Stimulated activated naive B cell treated with anti-CD40 and anti-IgM and Interleukin-4, amounts not matched to agents 10 μg/mL and 1 μg/mL and 100 μg/mL, for 72 hours (primary cell): Measurements from ENCODE around the gene KIRREL3.

ENCODE experiments used
- ATAC-seq, 2 donors: fragments of 150-1000 bp; cut with Tn5 transposase; replicated peaks; 2 replicates each; pipeline ENCODE4 v1.10.0; 2021; ENCODE audit warnings: moderate library complexity in 1 of 2
- DNase-seq: peaks from one replicate; pipeline ENCODE4 v3.0.0; 2021
- H3K27ac Mint-ChIP-seq: one replicate; pipeline ENCODE4 v1.8.0; 2022; ENCODE audit warnings: mild to moderate bottlenecking, mixed read lengths
- H3K27me3 Mint-ChIP-seq, 2 donors: one replicate each; pipeline ENCODE4 v1.8.0; 2022; ENCODE audit warnings: mixed read lengths in 2 of 2
- H3K36me3 Mint-ChIP-seq, 2 donors: one replicate each; pipeline ENCODE4 v1.8.0; 2022; ENCODE audit warnings: mixed read lengths in 2 of 2, mild to moderate bottlenecking in 1 of 2
- H3K4me1 Mint-ChIP-seq, 2 donors: one replicate each; pipeline ENCODE4 v1.8.0; 2022; ENCODE audit warnings: mixed read lengths in 2 of 2, mild to moderate bottlenecking in 1 of 2
- H3K4me3 Mint-ChIP-seq, 2 donors: one replicate each; pipeline ENCODE4 v1.8.0; 2022; ENCODE audit warnings: mild to moderate bottlenecking in 2 of 2, mixed read lengths in 2 of 2, moderate library complexity in 1 of 2
- H3K9me3 Mint-ChIP-seq, 2 donors: one replicate each; pipeline ENCODE4 v1.8.0; 2022; ENCODE audit warnings: mixed read lengths in 2 of 2, mild to moderate bottlenecking in 1 of 2

The KIRREL3 gene

DNA sequence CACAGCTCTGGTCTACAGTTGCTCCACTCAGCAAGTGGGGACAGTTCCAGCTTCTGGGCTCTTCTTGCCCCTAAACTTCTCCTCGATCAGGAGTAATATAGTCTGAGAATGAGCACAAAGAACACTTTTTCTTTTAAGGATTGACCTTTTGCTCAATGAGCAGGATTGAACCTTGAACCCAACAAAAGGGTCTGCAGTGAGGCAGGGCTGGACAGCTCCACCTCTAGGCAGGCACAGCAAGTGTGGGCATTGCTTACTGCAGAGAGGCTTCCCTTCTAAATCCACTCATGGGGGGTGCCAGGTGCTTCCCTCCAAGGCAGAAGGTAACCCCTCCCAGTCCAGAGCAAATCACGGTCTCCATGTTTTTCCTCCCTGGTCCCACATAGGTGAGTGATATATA, 365.6 kb downstream of the KIRREL3 start:
- H3K36me3 Mint-ChIP-seq, result no peaks in the 10 kb centered on the region
- no peak overlapping the region for H3K4me3 Mint-ChIP-seq
- peaks cover 0 to 4% of the 10 kb centered on the region in 2 donors for H3K27me3 Mint-ChIP-seq
- no peak for ATAC-seq
- H3K4me1 Mint-ChIP-seq, result no peaks in the 10 kb centered on the region
- H3K9me3 Mint-ChIP-seq, result no peaks in the 10 kb centered on the region
- no peak for DNase-seq
- H3K27ac Mint-ChIP-seq, result no peak overlapping the region

DNA sequence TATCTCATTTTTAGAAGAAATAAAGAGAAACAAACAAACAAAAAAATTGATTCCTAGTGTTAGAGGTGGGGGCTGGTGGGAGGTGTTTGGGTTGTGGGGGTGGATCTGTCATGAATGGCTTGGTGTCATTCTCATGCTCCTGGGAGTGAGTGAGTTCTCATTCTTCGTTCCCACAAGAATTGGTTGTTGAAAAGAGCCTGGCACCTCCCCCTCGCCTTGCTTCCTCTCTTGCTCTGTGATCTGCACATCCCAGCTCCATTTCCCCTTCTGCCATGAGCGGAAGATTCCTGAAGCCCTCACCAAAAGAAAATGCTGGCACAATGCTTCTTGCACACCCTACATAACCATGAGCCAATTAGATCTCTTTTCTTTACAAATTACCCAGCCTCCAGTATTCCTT, 367.2 kb downstream of the KIRREL3 start:
- no peaks in the 10 kb centered on the region for H3K4me1 Mint-ChIP-seq
- no peaks in the 10 kb centered on the region for H3K36me3 Mint-ChIP-seq
- DNase-seq (no peak), ATAC-seq (no peak)
- H3K27me3 Mint-ChIP-seq, result peaks cover 0 to 4% of the 10 kb centered on the region in 2 donors
- H3K4me3 Mint-ChIP-seq, result no peak overlapping the region
- no peaks in the 10 kb centered on the region for H3K9me3 Mint-ChIP-seq
- no peak overlapping the region for H3K27ac Mint-ChIP-seq

DNA sequence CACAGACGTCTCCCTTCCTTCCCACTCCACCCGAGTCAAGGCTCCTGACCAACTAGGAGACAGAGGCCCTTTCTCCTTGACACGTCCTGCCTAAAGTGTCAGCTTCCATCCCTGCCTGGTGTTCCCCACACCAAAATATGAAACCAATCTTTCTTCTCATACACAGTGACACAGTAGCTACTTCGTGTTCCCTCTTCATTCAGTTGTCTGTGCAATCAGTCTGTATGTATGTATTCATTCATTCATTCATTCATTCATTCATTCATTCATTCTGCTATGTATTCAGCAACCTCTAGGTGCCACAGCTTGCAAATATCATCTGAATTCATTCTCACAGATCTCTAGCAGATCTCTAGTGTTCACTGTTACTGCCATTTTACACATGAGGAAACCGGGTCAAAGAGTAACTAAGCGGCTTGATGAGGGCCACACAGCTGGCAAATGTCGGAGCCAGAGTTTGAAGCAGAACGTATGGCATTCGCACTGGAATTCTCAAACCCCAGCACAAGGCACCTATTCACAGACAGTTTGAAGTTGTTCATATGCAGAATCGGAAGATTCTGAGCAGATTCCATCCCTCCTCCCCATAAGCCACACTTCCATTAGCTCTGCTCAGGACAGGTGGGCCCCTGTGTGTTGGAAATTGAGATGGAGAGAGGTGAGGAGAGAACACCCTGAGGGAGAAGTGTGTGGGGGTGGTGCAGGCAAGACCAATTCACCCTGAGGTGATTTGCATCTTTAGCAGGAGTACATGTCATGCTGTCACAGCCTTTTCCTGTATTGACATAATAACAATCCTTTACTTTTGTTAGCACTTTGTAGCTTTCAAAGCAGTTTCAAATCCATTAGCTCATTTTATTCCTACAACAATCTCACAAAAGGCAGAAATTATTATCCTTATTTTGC, 369.4 kb downstream of the KIRREL3 start:
- H3K4me3 Mint-ChIP-seq, result no peak overlapping the region
- no peaks in the 10 kb centered on the region for H3K27me3 Mint-ChIP-seq
- H3K27ac Mint-ChIP-seq, result no peak overlapping the region
- no peaks in the 10 kb centered on the region for H3K9me3 Mint-ChIP-seq
- H3K4me1 Mint-ChIP-seq, result no peaks in the 10 kb centered on the region
- no peak for ATAC-seq
- H3K36me3 Mint-ChIP-seq, result no peaks in the 10 kb centered on the region
- DNase-seq, result no peak

DNA sequence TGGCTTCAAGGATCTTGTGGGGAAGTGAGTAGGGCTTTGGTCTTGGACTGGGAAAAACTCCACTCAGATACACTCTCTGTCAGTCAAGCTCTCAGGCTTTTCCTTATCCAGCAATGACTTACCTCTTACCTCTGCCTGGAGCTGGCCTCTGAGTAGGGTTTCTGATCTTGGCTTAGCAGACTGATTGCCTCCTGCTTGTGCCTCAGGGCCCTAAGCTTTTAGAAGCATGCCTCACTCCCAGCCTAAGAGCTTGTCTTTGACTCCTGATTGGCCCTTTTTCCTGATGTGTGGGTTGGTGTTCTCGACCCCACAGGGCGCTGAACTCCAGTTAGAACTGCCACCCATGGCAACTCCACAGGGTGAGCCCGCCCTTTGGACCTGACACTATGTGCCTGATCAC, 370.1 kb downstream of the KIRREL3 start:
- no peaks in the 10 kb centered on the region for H3K4me1 Mint-ChIP-seq
- DNase-seq, result no peak

DNA sequence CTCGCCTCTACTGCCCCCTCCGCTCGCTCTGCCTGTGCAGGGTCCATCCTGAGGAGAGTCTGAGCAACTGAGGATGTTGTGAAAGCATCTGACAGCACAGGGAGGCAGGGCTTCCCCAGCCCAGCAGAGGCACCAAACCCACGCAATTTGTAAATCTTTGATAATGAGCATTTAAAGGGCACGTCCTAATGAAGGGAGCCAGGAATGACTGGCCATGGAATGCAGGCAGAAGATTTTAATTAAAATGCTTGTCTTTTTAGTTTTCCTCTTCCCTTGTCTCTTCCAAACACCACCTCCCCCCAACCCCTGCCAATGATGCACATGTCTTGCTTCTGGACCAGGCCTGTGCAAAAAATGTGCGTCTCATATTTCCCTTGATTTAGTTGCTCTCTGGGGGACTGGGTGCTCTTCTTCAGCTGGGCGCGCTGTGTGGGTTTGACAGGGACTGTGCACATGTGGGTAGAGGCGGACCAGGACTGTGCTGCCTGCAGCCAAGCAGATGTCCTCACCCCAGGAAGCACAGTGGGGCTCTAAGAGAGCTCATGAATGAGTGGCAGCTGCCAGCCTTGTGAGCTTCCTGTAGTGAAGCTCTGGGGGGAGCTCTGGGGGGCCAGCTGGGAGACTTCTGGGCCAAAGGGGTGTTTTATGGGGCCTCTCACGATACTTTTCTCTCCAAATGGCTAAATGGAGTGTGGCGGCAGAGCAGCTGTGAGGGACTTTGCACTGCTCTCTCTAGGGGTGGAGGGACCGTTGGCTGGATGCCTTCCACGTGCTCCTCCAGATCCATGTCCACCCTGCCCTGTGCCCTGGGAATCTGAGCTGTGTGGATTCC, 371.6 kb downstream of the KIRREL3 start:
- no peak overlapping the region for H3K27ac Mint-ChIP-seq
- no peaks in the 10 kb centered on the region for H3K27me3 Mint-ChIP-seq
- DNase-seq (no peak), ATAC-seq (no peak)
- no peaks in the 10 kb centered on the region for H3K4me1 Mint-ChIP-seq
- no peak overlapping the region for H3K4me3 Mint-ChIP-seq
- no peaks in the 10 kb centered on the region for H3K36me3 Mint-ChIP-seq
- H3K9me3 Mint-ChIP-seq, result no peaks in the 10 kb centered on the region

More for the DNA sequence above, 370.1 kb downstream of the KIRREL3 start:
- ATAC-seq, result no peak
- Mint-ChIP-seq H3K4me3 (no peak overlapping the region), H3K27ac (no peak overlapping the region), H3K36me3 (no peaks in the 10 kb centered on the region), H3K9me3 (no peaks in the 10 kb centered on the region), H3K27me3 (no peaks in the 10 kb centered on the region)

DNA sequence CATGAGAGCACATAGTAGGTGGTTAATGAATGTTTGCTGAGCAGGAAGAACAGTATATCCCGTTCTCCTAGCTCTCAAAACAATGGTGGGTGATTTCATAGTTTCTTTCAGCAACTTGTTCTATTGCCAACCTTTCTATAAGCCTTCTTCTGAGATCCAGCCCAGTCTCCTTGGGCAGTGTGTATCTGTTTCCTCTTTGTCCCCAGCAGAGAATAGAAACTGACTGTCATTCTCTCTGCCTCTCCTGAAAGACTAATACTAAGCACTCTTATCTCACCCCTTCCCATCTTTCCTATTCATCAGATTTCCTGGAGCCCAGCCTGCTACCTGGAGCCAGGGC, 372.1 kb downstream of the KIRREL3 start:
- peaks cover 1% of the 10 kb centered on the region in 2 donors for H3K27me3 Mint-ChIP-seq
- ATAC-seq (no peak), DNase-seq (no peak)
- no peaks in the 10 kb centered on the region for H3K9me3 Mint-ChIP-seq
- H3K27ac Mint-ChIP-seq, result no peak overlapping the region
- no peaks in the 10 kb centered on the region for H3K36me3 Mint-ChIP-seq
- no peaks in the 10 kb centered on the region for H3K4me1 Mint-ChIP-seq
- no peak overlapping the region for H3K4me3 Mint-ChIP-seq

DNA sequence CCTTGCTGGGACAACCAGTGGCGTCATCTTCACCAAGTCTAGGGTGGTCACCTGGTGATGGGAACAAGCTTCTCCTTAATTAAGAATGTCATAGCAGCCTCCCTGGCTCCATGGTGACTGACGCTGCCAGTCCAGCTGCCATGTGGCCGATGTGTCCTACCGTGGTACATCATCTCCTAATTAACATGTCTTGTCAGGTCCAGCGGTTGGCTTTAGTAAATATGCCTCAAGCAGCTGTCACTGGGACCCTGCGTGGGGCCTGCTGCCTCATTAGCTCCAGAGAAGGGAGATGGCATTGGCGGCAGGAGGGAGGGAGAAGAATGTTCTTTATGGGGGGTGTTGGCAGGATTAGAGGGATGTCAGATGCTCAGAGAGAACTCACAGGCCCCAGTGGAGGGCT, 373.1 kb downstream of the KIRREL3 start:
- no peaks in the 10 kb centered on the region for H3K9me3 Mint-ChIP-seq
- H3K27ac Mint-ChIP-seq, result no peak overlapping the region
- peaks cover 4 to 5% of the 10 kb centered on the region in 2 donors for H3K27me3 Mint-ChIP-seq
- no peaks in the 10 kb centered on the region for H3K36me3 Mint-ChIP-seq
- no peak for ATAC-seq
- H3K4me1 Mint-ChIP-seq, result no peaks in the 10 kb centered on the region
- no peak for DNase-seq
- H3K4me3 Mint-ChIP-seq, result no peak overlapping the region

DNA sequence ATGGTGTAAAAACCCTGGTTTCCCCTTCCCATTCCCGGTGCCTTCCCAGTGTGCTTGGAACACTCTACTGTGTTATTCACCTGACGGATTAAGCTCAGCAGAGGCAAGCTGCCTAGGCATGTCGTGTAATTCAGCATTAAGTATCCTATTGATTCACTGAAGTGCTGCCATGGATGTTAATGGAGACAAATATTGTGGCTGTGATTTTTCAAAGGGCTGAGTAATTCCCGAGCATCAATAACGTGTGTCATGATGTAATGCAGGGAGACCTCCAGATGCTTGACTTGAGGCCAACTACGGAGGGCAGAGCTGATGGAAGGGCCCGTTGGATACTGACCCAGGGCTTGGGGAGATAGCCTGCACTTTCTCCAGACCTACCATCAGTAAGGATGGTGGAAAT, 376.1 kb downstream of the KIRREL3 start:
- Mint-ChIP-seq H3K27ac (no peak overlapping the region), H3K36me3 (no peaks in the 10 kb centered on the region), H3K9me3 (peaks cover 0 to 2% of the 10 kb centered on the region in 2 donors), H3K27me3 (peaks cover 8 to 10% of the 10 kb centered on the region in 2 donors), H3K4me3 (no peak overlapping the region), H3K4me1 (no peaks in the 10 kb centered on the region)
- DNase-seq (no peak), ATAC-seq (no peak)

DNA sequence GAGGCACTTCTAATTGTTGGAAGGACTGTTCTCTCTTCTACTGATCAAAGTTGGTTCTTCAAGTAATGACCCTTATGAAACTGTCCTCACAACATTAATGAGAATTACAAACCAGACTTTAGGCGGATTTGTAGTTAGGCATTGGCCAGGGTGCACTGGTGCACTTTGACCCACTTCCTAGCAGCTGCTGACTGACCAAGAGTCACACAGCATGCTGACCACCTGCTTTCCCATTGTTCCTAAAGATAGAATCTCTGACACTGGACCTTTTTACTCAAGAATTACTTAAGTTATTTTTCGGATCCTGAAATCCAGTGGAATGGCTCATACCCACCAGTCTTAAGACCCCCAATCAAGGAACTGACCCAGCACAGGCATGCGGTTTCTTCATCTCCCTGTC, 381.1 kb downstream of the KIRREL3 start:
- Mint-ChIP-seq H3K36me3 (no peaks in the 10 kb centered on the region), H3K27ac (no peak overlapping the region), H3K9me3 (peaks cover 0 to 3% of the 10 kb centered on the region in 2 donors), H3K4me3 (no peak overlapping the region), H3K27me3 (peaks cover 10 to 17% of the 10 kb centered on the region in 2 donors), H3K4me1 (no peaks in the 10 kb centered on the region)
- DNase-seq, result no peak
- ATAC-seq, result no peak

DNA sequence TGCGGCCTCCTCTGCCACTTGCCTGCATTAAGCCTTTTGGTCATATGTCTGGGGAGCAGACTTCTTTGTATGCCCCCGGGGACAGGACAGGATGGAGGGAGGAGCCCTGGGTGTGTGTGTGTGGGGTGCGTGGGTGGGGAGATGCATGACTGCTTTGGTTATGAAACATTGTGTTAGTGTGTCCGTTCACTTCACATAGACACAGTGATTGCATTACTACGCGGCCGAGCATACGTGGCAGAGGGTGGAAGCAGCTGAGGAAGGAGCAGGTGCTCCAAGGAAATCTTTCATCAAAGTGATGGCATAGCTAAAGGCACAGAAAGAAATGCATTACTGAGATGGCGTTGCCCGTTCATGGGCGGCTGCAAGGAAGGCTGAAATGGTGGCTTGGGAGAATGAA, 384.7 kb downstream of the KIRREL3 start:
- H3K4me1 Mint-ChIP-seq, result no peaks in the 10 kb centered on the region
- no peak overlapping the region for H3K4me3 Mint-ChIP-seq
- no peak for DNase-seq
- no peaks in the 10 kb centered on the region for H3K36me3 Mint-ChIP-seq
- ATAC-seq, result no peak
- peaks cover 5 to 10% of the 10 kb centered on the region in 2 donors for H3K27me3 Mint-ChIP-seq
- no peak overlapping the region for H3K27ac Mint-ChIP-seq
- peaks cover 0 to 5% of the 10 kb centered on the region in 2 donors for H3K9me3 Mint-ChIP-seq

DNA sequence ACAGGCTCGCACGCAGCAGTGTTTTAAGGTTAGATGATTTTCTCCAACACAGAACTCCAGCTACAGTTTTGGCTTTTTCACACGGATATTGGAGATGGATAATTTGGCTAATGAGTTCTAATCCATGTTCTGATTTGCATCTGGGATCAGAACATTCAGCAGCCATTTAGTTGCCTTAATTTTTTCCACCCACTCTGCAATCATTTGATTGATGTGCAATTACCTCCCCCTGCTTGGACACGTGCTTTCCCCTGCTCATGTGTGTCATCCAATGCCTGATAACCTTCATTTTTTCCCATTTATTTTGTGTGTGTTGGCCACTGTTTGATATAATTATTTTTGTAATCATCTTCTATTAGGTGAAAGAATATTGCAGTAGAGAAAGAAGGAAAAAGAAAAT, 387.3 kb downstream of the KIRREL3 start:
- Mint-ChIP-seq H3K9me3 (peaks cover 0 to 3% of the 10 kb centered on the region in 2 donors), H3K27ac (no peak overlapping the region), H3K4me1 (no peaks in the 10 kb centered on the region), H3K4me3 (no peak overlapping the region), H3K27me3 (peaks cover 0 to 15% of the 10 kb centered on the region in 2 donors), H3K36me3 (no peaks in the 10 kb centered on the region)
- ATAC-seq (no peak), DNase-seq (no peak)

DNA sequence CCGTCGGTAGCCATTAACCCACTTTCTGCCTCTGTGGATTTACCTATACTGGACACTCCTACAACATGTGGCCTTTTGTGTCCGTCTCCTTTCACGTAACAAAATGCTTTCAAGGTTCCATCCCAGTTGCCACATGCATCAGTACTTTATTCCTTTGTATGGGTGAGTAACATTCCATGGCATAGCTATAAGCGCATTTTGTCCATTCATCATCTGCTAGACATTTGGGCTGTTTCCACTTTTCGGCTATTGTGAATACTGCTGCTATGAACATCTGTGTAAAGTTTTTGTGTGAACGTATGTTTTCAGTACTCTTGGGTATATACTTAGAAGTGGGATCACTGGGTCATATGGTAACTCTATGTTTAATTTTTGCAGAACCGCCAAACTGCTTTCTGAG, 387.9 kb downstream of the KIRREL3 start:
- H3K36me3 Mint-ChIP-seq, result no peaks in the 10 kb centered on the region
- no peaks in the 10 kb centered on the region for H3K4me1 Mint-ChIP-seq
- DNase-seq (no peak), ATAC-seq (no peak)
- H3K9me3 Mint-ChIP-seq, result peaks cover 0 to 3% of the 10 kb centered on the region in 2 donors
- peaks cover 0 to 15% of the 10 kb centered on the region in 2 donors for H3K27me3 Mint-ChIP-seq
- H3K4me3 Mint-ChIP-seq, result no peak overlapping the region
- no peak overlapping the region for H3K27ac Mint-ChIP-seq

DNA sequence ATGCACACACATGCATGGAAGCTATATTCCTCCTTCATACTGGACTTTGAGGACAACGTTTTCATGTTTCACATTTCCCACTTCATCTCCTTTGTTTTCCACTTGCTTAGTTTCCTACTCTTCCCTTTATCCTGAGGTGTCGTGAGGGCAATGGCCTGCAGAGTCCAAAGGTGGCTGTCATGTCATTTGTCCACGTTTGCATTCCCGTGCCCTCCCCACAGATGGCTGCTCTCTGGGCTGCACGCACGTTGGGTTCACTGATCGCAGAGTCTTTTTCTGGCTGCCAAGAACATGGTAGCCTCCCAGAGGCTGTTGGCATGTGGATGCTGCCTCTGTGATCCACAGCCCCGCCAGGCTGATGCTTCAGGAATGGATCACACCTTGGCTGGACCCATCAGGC, 389.1 kb downstream of the KIRREL3 start:
- peaks cover 9 to 22% of the 10 kb centered on the region in 2 donors for H3K27me3 Mint-ChIP-seq
- H3K4me3 Mint-ChIP-seq, result no peak overlapping the region
- DNase-seq, result no peak

DNA sequence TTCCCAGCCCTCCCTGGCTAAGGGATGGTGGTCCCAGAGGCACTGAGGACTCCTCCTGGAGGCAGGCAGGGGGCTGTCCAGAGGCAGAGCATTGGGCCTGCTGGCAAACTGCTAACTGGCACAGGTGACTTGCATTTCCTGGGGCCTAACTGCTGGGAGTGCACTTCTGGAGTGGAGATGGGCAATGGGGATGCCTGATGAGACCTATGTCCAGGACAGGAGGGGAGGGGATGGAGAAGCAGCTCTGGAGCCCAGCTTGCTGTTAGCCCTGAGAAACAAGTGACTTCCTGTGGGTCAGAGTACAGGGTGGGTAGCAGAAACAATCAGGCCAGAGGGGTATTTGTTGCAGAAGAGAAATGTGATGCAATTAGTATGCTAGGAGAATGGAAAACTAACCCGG, 391.9 kb downstream of the KIRREL3 start:
- Mint-ChIP-seq H3K27ac (no peak overlapping the region), H3K9me3 (peaks cover 0 to 2% of the 10 kb centered on the region in 2 donors), H3K36me3 (no peaks in the 10 kb centered on the region), H3K4me3 (no peak overlapping the region), H3K4me1 (peaks cover 0 to 2% of the 10 kb centered on the region in 2 donors), H3K27me3 (peaks cover 17 to 20% of the 10 kb centered on the region in 2 donors)
- no peak for ATAC-seq
- no peak for DNase-seq

More for the DNA sequence above, 389.1 kb downstream of the KIRREL3 start:
- Mint-ChIP-seq H3K36me3 (no peaks in the 10 kb centered on the region), H3K4me1 (peaks cover 0 to 2% of the 10 kb centered on the region in 2 donors), H3K27ac (no peak overlapping the region), H3K9me3 (peaks cover 0 to 3% of the 10 kb centered on the region in 2 donors)
- ATAC-seq, result no peak
